Glomerular visceral epithelial cell (primary cell): ENCODE data around the gene BLVRA.
"Not testable (repeated sequence)": the region's sequence is repeated elsewhere in the genome, so short reads cannot be mapped to it uniquely, and the experiment has no call there.

Experiments used
- DNase-seq: peaks from one replicate; pipeline ENCODE4 v3.0.0-alpha.2; 2016; ENCODE audit errors: extremely low spot score

BLVRA gene

DNA sequence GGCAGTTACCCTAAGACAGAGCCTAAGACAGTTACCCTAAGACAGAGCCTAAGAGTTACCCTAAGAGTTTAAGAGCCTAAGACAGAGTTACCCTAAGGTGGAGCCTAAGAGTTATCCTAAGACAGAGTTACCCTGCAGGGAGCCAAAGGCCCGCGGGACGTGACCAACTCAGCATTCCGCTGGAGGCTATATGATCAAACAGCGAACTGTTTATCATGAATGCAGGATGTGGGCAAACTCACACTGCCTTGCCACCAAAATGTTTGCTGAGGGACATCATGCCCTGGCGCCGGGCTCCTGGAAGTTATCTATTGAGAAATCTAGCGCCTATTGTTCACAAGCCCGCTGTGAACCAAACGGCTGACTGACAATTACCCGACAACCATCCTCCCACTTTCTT is 49.9 kb downstream of the BLVRA start:
- no peak for DNase-seq

DNA sequence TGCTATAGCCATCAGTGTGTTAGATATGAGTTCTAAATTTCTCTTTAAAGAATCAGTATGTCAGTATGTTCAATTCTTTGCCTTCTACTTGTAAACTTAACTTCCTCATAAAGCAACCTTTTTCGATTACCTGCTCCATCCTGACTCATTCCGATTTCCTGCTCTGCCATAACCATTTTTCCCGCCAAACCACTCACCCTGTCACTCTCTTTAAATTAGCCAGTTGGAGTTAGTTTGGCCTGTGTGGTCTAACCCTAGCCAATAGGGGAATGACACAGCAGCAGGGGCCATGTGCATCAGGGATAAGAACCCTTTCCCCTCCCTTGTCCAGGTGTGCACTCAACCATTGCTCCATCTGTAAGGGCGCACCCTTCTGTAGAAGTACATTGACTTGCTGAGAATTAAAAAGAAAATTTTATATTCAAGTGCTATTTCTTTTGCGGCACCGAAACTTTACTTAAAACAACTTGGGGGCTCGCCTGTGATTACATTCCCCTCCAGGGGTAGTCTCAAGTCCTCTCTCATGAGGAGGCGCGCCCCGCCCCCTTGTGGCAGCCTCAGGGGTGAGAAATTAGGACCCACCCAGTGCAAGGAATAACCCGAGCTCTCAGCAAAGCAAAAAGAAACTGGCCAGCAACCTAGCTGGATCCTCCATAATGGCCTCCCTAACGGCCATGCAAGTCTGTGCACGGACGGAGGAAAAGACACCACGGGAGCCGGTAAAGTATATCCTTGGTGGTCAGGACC is 51.9 kb downstream of the BLVRA start:
- peak; percentile 7 for DNase-seq

DNA sequence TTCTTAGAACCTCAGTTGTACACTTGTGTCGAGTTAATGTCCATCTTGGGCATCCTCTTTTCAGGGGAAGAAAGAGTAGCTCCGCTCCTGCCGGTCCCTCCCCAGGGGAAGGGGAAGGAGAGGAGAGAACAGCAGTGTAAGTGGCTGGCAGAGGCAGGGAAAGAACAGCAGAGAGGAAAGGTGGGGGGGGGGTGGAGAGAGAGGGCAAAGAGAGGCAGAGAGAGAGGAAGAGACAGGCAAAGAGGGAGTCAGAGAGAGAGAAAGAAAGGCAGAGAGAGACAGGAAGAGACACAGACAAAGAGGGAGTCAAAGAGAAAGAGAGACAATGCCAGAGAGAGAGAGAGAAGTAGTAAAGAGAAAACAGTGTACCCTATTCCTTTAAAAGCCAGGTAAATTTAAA is 56.9 kb downstream of the BLVRA start:
- DNase-seq, result no peak

DNA sequence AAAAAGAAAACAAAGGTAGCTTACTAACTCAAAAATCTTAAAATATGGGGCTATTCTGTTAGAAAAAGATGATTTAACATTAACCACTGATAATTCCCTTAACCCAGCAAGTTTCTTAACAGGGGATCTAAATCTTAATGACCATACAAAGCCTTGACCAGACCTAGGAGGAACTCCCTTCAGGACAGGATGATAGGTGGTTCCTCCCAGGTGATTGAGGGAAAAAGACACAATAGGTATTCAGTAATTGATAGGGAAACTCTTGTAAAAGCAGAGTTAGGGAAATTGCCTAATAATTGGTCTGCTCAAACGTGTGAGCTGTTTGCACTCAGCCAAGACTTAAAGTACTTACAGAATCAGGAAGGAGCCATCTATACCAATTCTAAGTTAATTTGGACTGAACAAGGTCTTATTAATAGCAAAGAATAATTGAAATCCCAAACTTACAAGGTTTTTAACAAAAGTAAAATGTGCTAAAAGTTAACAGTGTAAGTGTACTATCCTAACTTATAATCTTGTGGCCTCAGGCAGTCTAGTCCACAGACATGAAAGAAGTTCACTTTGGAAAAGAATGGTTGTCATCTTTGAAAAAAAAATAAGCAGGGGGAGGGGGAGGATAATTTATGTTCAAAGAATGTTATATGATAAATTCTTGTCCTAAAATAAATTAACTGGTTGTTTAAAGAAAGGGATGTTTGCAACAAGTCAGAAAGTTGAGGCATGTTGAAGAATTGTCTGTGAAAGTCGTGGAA is 57.7 kb downstream of the BLVRA start:
- not testable (repeated sequence) for DNase-seq

DNA sequence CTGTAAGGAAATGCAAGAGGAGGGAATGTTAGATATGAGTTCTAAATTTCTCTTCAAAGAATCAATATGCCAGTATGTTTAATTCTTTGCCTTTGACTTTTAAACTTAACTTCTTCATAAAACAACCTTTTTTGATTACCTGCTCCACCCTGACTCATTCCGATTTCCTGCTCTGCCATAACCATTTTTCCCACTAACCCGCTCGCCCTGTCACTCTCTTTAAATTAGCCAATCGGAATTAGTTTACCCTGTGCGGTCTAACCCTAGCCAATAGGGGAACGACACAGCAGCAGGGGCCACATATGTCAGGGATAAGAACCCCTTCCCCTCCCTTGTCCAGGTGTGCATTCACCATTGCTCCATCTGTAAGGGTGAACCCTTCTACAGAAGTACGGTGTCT is 64.9 kb downstream of the BLVRA start:
- not testable (repeated sequence) for DNase-seq

DNA sequence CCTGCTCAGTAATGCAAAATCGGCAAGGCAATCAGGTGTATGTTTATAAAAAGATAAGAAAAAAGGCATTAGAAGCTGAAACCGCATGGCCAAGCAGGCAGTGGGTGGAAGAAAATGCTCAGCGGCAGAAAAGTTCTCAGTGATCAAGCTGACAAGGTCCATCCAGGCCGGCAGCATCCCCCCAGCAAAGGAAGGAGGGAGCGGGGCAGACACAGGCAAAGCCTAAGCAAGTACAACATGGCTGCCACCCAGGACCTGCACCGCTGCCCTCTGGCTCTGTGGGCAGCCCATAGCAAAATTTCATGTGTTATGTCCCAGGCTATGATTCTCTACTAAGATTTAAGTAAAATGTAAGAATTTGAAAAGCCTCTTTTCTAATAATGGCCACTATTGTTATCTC is 65.5 kb downstream of the BLVRA start:
- no peak for DNase-seq

DNA sequence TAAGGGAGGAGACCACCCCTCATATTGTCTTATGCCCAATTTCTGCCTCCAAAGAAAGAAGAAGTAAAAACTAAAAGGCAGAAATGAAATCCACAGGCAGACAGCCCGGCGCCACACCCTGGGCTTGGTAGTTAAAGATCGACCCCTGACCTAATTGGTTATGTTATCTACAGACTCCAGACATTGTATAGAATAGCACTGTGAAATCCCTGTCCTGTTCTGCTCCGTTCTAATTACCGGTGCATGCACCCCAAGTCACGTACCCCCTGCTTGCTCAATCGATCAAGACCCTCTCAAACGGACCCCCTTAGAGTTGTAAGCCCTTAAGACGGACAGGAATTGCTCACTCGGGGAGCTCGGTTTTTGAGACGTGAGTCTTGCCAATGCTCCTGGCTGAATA is 66.0 kb downstream of the BLVRA start:
- DNase-seq, result not testable (repeated sequence)

DNA sequence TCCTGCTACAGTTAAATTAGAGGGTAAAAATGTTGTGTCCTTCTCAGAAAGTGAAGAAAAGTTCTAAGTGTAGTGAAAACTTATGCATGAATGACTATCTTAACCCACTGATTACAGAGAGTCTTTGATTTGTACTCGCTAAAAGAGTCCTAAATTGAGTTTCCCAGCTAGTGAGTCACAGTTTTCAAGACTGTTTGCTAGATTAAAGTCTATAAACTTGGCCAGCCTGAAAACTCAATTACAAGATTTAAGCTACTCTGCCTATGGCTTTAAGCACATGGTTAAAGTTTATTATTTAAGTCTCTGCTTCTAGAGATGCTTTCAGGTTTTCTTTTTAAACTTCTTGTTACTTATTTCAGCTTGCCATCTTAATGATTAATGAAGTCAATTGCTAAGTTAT is 66.5 kb downstream of the BLVRA start:
- DNase-seq, result no peak

DNA sequence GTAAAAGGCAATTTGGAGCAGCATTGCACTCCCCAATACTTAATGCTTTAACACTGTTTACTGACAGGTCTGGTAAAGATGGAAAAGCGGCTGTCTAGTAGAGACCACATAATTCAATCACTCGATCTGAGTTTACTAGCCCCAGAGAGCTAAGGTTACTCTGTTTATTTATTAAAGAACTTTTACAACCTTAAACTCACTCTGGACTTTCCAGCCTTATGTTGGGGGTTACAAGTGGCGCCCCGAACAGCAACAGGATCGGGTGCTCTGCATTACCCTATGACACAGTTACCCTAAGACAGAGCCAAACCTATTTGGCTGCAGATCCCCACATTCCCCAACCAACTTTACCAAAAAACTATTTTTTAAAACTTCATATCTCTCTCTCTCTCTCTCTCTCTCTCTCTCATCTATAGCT is 66.9 kb downstream of the BLVRA start:
- DNase-seq, result no peak

DNA sequence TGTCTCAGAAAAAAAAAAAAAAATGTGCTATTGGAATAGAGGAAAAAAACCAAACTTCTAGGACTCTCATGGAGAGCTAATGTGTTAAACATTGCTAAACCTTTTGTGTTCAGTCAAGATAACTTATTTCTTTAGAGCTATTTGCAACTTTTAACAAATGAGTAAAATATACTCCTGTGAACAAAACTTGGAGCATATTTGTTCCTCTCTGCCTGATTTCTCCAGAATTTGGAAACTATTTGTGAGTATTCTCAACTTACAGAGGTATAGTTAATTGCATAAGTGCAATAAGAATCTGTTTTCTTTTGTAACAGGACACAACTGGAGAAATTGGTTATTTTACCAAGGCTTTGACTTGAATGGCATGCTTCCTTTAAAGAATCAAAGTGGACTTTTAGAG is 72.4 kb downstream of the BLVRA start:
- DNase-seq, result not testable (repeated sequence)

DNA sequence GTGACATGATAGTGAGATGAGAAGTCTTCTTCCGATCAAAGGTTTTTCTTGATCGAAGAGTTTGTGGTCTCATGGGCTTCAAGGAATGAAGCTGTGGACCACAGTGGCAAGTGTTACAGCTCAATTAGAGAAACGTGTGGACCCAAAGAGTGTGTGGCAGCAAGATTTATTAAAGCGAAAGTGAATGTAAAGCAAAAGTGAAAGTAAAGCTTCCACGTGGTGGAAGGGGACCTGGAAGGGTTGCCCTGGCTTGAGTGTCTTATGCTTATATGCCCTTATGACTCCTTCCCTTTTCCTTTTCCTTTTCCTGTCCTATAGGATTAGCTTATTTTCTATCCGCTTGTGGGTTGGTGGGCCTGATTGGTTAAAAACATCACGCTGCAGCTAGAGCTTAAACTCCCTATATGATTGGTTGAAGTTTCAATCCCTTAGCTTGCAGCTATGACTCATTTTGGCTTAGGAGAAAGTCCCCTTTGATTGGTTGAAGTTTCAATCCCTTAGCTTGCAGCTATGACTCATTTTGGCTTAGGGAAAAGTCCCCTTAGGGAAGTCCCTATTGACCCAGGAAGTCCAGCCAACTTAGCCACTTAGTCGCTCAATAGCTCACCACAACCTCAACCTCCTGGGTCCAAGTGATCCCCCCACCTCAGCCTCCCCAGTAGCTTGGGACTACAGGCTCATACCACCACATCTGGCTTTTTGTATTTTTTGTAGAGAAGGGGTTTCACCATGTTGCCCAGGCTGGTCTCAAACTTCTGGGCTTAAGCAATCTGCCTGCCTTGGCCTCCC is 76.2 kb downstream of the BLVRA start:
- DNase-seq, result peak; percentile 20

DNA sequence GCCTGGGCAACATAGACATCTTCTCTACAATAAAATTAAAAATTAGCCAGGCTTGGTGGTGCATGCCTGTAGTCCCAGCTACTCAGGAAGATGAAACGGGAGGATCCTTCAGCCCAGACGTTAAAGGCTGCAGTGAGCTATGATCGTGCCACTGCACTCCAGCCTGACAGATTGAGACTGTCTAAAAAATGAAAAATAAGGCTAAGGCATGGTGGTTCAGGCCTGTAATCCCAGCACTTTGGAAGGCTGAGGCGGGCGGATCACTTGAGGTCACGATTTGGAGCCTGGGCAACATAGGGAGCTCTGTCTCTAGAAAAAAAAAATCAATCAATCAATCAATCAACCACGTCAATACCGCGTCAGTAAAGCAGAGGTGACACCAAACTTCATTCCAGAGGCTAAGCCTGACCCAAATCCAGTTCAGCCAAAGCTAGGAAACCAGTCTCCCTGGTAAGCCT is 79.8 kb downstream of the BLVRA start:
- DNase-seq, result no peak

DNA sequence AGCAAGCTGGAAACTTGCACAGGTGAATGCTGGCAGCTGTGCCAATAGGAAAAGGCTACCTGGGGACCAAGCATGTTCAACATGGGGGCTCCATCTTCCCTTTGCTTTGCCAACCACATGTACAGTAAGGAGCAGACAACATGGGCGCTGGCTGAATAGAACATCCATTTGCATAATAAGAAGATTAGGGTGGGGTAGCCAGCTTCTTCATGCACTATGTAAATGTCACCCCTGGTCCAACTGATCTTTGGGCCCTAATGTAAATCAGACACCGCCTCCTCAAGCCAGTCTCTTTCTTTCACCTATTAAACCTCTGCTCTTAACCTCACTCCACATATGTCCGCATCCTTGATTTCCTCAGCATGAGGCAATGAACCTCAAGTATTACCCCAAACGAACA is 84.8 kb downstream of the BLVRA start:
- DNase-seq, result no peak

DNA sequence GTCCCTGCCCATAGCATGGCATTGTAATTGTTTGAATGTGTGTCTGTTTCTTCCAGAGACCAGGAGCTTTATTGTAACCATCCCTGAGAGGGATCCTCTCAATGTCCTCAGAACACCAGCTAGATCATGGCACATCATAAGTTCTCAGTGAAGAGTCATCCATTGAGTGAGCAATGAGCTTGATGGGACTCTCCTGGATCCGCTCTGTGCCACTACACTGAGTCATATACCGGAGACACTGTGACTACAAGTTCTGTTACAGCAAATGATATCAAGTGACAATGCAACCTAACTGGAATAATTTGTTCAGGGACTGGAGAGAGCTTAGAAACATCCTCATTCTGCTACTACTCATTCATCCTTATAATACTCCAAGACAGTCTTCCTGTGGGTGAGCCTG is 85.8 kb downstream of the BLVRA start:
- DNase-seq, result no peak

DNA sequence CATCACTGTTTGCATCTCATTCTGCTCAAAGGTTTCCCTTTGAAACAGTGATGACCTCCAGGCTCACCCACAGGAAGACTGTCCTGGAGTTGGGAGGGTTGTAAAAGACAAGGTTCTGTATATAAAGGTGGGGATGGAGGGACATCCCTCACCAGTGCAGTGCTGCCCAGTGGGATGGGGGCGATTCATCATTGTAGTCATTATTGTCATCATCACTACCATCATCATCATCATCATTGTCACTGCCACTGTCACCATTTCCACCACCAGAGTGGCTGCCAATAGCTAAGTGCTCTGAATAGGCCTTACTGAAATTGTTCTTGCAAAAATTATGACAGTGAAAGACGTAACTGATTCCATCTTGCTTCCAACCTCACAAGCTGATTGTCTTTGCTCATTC is 86.2 kb downstream of the BLVRA start:
- no peak for DNase-seq

DNA sequence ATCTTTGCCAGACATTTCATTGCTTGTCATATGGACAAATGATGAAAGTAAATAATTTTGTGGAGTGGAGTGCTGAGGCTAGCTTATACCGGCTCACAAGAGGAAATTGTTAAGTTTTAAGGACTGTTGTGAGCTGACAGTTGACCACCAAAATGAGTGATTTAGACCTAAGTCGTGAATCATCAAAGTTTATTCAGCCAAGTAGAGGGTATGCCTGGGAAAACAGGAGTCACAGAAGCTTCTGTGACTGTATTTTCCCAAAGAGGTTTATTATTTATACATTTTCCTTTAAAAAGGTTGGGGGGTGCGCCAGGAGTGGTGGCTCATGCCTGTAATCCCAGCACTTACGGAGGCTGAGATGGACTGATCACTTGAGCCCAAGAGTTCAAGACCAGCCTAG is 89.0 kb downstream of the BLVRA start:
- DNase-seq, result peak; percentile 39

DNA sequence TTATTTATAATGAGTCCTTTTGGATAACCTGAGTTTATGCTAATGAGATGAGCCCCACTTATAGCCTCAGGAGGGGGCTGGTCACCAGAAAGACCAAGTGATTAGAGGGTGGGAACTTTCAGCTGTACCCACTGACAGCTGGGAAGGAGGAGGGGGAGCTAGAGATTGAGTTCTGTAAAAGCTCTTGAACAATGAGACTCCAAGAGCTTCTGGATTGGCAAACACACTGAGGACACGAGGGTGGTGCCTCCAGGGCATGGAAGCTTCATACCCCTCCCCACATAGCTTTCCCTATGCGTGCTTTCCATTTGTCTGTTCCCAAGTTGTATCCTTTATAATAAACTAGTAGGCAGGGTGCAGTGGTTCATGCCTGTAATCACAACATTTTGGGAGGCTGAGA is 90.6 kb downstream of the BLVRA start:
- DNase-seq, result no peak

DNA sequence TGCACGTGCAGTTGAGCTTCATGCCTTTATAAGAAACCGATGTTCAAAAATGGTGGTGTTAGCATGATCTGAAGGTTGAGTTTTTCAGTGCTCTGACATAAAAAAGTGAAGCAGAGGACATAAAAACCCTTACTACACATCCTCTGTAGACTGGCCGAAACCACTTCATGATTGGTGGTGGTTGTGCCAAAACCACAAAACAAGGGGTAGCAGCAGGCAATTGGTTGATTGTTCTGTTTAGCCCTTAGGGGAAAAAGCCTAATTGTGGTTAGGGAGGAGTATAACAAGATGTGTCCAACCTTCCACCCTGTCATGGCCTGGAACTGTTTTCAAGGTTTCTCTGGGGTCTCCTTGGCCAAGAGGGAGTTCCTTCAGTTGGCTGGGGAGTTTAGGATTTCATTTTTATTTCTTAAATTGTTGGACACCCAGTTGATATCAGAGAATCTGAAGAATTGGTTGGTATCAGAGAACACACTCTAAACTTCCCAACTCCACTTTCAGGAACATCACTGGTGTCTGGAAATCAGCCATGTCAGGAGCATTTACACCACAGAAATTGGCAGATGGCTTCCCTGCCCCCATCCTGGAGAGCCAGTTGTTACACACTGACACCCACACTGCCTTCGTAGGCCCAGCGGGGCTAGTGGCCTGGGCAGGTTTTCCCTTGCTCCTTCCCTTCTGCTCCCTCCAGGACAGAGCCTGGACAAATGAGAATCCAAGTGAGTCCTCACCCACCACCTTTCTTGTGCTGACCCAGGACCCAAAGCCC is 92.1 kb downstream of the BLVRA start:
- no peak for DNase-seq

DNA sequence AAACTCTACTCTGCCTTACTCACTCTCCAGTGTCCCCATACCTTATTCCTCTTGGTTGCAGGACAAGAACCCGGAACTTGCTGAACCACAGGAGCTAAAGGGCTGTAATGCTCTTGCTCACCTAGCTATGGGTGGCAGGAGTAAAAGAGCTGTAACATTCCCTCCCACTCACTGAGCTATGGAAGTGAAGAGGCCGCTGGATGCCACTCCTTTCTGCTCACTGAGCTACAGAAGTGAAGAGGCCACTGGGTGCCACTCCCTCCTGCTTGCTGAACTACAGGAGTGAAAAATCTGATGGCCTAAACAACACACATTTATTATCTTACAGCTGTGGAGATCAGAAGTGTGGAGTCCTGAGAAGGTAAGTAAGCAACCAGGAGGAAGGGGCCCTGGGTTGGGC is 93.3 kb downstream of the BLVRA start:
- no peak for DNase-seq

DNA sequence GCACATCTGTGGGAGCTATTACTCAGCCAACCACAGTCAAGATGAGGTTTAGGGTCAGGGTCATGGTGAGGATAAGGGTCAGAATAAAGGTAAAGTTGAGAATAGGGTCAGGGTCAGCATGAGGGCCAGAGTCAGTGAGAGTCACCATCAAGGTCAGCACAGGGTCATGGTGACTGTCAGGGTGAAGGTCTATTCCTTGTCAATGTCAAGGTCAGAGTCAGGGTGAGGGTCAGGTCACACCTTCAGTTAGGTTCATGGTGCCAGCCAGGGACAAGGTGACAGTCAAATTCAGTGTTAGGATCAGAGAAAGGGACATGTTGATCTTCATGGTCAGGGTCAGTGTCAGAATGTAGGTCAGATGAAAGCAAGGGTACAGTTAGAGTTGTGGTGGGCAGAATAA is 96.7 kb downstream of the BLVRA start:
- no peak for DNase-seq

DNA sequence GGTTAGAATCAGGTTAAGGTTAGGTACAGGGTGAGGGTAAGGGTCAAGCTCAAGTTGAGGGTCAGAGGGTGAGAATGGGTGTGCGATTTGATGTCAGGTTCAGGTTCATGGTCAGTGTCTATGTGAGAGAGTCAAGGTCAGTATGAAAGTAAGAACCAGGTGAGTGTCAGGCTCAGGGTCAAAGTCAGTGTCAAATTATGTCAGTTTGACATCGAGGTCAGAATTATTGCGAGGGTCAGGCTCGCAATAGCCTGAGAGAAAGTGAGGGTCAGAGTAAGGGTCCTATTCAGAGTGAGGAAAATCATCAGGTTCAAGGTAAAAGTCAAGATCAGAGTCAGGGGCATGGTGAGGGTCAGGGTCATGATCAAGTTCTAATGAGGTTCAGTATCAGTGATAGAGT is 97.8 kb downstream of the BLVRA start:
- DNase-seq, result no peak
